ENCODE results near the gene IGFL1. TPM values are rescaled to one million over a fixed set of nuclear protein-coding genes. Genes with fewer than 3 reads are reported as not detected.

IGFL1 gene
- total RNA-seq, 1 donor from 2014 or later, result not detected

- Histone ChIP-seq H3K4me3 (ENCODE audit: low read depth, low read length) (no peak overlapping the region), H3K36me3 (ENCODE audit: control insufficient read depth, insufficient read depth, low read length) (no peaks in the 10 kb centered on the region), H3K27me3 (ENCODE audit: control insufficient read depth, insufficient read depth, low read length) (peaks cover 7% of the 10 kb centered on the region)
- no peak for DNase-seq (ENCODE audit: low read depth)
- no peak for TF ChIP-seq CTCF (IDR thresholded peaks at IDR 0.05; ENCODE audit: insufficient read depth, low read length, poor library complexity, severe bottlenecking)
These were observed 27.9 kb upstream of the IGFL1 start for GRCh38 chr19:46201454-46202310.

- no peak for TF ChIP-seq CTCF (IDR thresholded peaks at IDR 0.05; ENCODE audit: insufficient read depth, low read length, poor library complexity, severe bottlenecking)
- no peaks in the 10 kb centered on the region for H3K36me3 ChIP-seq (ENCODE audit: control insufficient read depth, insufficient read depth, low read length)
These were observed 27.1 kb upstream of the IGFL1 start for GRCh38 chr19:46202426-46202825.

GRCh38 chr19:46202872-46203860, 26.4 kb upstream of the IGFL1 start:
- no peak overlapping the region for H3K4me3 ChIP-seq (ENCODE audit: low read depth, low read length)
- no peak for TF ChIP-seq CTCF (IDR thresholded peaks at IDR 0.05; ENCODE audit: insufficient read depth, low read length, poor library complexity, severe bottlenecking)
- H3K36me3 ChIP-seq (ENCODE audit: control insufficient read depth, insufficient read depth, low read length), result no peaks in the 10 kb centered on the region
- H3K27me3 ChIP-seq (ENCODE audit: control insufficient read depth, insufficient read depth, low read length), result peaks cover 4% of the 10 kb centered on the region
- DNase-seq (ENCODE audit: low read depth), result no peak

More at GRCh38 chr19:46202426-46202825, 27.1 kb upstream of the IGFL1 start:
- DNase-seq (ENCODE audit: low read depth), result no peak
- Histone ChIP-seq H3K27me3 (ENCODE audit: control insufficient read depth, insufficient read depth, low read length) (peaks cover 2% of the 10 kb centered on the region), H3K4me3 (ENCODE audit: low read depth, low read length) (no peak overlapping the region)

- TF ChIP-seq CTCF (IDR thresholded peaks at IDR 0.05; ENCODE audit: insufficient read depth, low read length, poor library complexity, severe bottlenecking), result no peak
- Histone ChIP-seq H3K36me3 (ENCODE audit: control insufficient read depth, insufficient read depth, low read length) (no peaks in the 10 kb centered on the region), H3K27me3 (ENCODE audit: control insufficient read depth, insufficient read depth, low read length) (peaks cover 5% of the 10 kb centered on the region), H3K4me3 (ENCODE audit: low read depth, low read length) (no peak overlapping the region)
- no peak for DNase-seq (ENCODE audit: low read depth)
These were observed 25.5 kb upstream of the IGFL1 start for GRCh38 chr19:46204008-46204407.

- no peak overlapping the region for H3K4me3 ChIP-seq (ENCODE audit: low read depth, low read length)
- H3K27me3 ChIP-seq (ENCODE audit: control insufficient read depth, insufficient read depth, low read length), result peaks cover 7% of the 10 kb centered on the region
- no peak for TF ChIP-seq CTCF (IDR thresholded peaks at IDR 0.05; ENCODE audit: insufficient read depth, low read length, poor library complexity, severe bottlenecking)
- no peak for DNase-seq (ENCODE audit: low read depth)
- H3K36me3 ChIP-seq (ENCODE audit: control insufficient read depth, insufficient read depth, low read length), result no peaks in the 10 kb centered on the region
These were observed 24.2 kb upstream of the IGFL1 start for GRCh38 chr19:46205183-46205984.
